ENCODE data around the gene BAHCC1. TPM values are rescaled to one million over a fixed set of nuclear protein-coding genes. Genes with fewer than 3 reads are reported as not detected.

BAHCC1 gene
- total RNA-seq, 1 experiment from 2014 or later, result 3.1 TPM

GRCh38 chr17:81471818-81472456, 76.7 kb downstream of the BAHCC1 start:
- Histone ChIP-seq H3K23me2 (ENCODE audit: insufficient read length, low read depth, low read length, poor library complexity, severe bottlenecking) (peaks cover 3% of the 10 kb centered on the region), H2AK5ac (ENCODE audit: insufficient read length, low read length) (no peak overlapping the region), H3K4ac (ENCODE audit: low read depth, low read length) (no peak overlapping the region), H2AFZ (ENCODE audit: low read length) (no peak overlapping the region), H4K20me1 (ENCODE audit: control insufficient read depth, insufficient read depth, insufficient read length) (no peaks in the 10 kb centered on the region), H2BK20ac (ENCODE audit: low read depth, low read length, poor library complexity, severe bottlenecking) (no peak overlapping the region), H2BK12ac (ENCODE audit: insufficient read length, low read depth, low read length) (no peak overlapping the region), H3K79me1 (ENCODE audit: insufficient read depth, low read depth, low read length, poor library complexity, severe bottlenecking) (no peaks in the 10 kb centered on the region), H3K18ac (ENCODE audit: insufficient read length, low read depth, low read length) (no peak overlapping the region), H3K9ac (ENCODE audit: extremely low read depth, insufficient read length, low read length) (no peak overlapping the region), H3K27ac (ENCODE audit: insufficient read length, low read depth, low read length) (no peak overlapping the region), H3K4me1 (ENCODE audit: insufficient read depth, low read length) (no peaks in the 10 kb centered on the region), H3K56ac (ENCODE audit: insufficient read length, low read depth, low read length) (no peak overlapping the region), H2BK15ac (ENCODE audit: low read depth, low read length) (no peak overlapping the region), H4K5ac (ENCODE audit: insufficient read length, low read depth, low read length) (no peak overlapping the region), H4K8ac (replicated peaks; ENCODE audit: insufficient read length, low read depth, low read length) (no peak overlapping the region), H3K4me2 (ENCODE audit: insufficient read depth, insufficient read length, low read length) (no peak overlapping the region), H2BK120ac (ENCODE audit: low read depth, low read length, poor library complexity, severe bottlenecking) (no peak overlapping the region), H3K14ac (ENCODE audit: insufficient read depth, low read length) (no peak overlapping the region), H3K27me3 (ENCODE audit: insufficient read depth, low read length) (no peaks in the 10 kb centered on the region), H3K9me3 (ENCODE audit: control insufficient read depth, low read depth, low read length) (no peaks in the 10 kb centered on the region), H4K91ac (ENCODE audit: insufficient read length, low read depth, low read length) (no peak overlapping the region), H3T11ph (ENCODE audit: low read length) (no peak overlapping the region), H3K23ac (ENCODE audit: insufficient read length, low read depth, low read length) (no peak overlapping the region), H2BK5ac (ENCODE audit: insufficient read length, low read length) (no peak overlapping the region), H3K79me2 (ENCODE audit: insufficient read depth, low read length) (no peaks in the 10 kb centered on the region)
- 0 out of 4 replicates have a peak, but pooled peaks cover 0 to 3% of the 10 kb centered on the region in 2 experiments for H3K4me1 Mint-ChIP-seq
- H3K27ac Mint-ChIP-seq, result no peak overlapping the region
- DNase-seq, result peak; percentile 81
- no CpG with 5 or more reads among the region's 28 CpGs for WGBS (ENCODE audit: extremely low coverage, insufficient read length, low lambda C conversion rate)
- H3K4me3 Mint-ChIP-seq, result no peak overlapping the region; a peak in 1 of 5 replicates
- no peaks in the 10 kb centered on the region; a peak in 2 of 7 replicates for H3K36me3 Mint-ChIP-seq (ENCODE audit: insufficient read depth in 1 of 3, low read depth in 3 of 3)
- 0 out of 3 replicates have a peak, but pooled peaks have one; percentile 14 for TF ChIP-seq CTCF (conservative IDR thresholded peaks at IDR 0.05)
- no peaks in the 10 kb centered on the region; a peak in 1 of 5 replicates for H3K9me3 Mint-ChIP-seq
- peaks cover 15% of the 10 kb centered on the region for H3K27me3 Mint-ChIP-seq (ENCODE audit: low read depth)
